GM12864 (cell line): Measurements from ENCODE around the gene TAAR5.
"Not testable (repeated sequence)": the region's sequence is repeated elsewhere in the genome, so short reads cannot be mapped to it uniquely, and the experiment has no call there.

ENCODE experiments used
- DNase-seq: peaks from one replicate; pipeline ENCODE4 v3.0.0-alpha.2; 2011; ENCODE audit warnings: low read depth
- H3K4me3 ChIP-seq: 2 replicates; pipeline ENCODE4 v1.5.1; 2011; ENCODE audit warnings: mild to moderate bottlenecking, low read depth, low read length, control low read depth
- TF ChIP-seq, protein P1 (sequence below): IDR thresholded peaks from 2 replicates; pipeline ENCODE4 v1.5.1; 2011; ENCODE audit warnings: low read depth, mild to moderate bottlenecking, moderate library complexity, low read length, control low read depth, inconsistent platforms; ENCODE audit errors: missing control alignments

The TAAR5 gene

DNA sequence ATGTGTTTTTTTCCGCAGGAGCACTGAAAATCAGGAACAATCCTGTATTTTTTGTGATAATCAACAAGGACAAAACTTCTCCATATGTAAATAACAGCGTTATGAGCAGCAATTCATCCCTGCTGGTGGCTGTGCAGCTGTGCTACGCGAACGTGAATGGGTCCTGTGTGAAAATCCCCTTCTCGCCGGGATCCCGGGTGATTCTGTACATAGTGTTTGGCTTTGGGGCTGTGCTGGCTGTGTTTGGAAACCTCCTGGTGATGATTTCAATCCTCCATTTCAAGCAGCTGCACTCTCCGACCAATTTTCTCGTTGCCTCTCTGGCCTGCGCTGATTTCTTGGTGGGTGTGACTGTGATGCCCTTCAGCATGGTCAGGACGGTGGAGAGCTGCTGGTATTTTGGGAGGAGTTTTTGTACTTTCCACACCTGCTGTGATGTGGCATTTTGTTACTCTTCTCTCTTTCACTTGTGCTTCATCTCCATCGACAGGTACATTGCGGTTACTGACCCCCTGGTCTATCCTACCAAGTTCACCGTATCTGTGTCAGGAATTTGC is 19.2 kb downstream of the TAAR5 start, which contains the start of gene TAAR6:
TAAR6 (plus strand) TSS at position 102 of the 557 bp plus-strand sequence; CDS start at position 102, 0 bp downstream.
- TF ChIP-seq, protein P1, sequence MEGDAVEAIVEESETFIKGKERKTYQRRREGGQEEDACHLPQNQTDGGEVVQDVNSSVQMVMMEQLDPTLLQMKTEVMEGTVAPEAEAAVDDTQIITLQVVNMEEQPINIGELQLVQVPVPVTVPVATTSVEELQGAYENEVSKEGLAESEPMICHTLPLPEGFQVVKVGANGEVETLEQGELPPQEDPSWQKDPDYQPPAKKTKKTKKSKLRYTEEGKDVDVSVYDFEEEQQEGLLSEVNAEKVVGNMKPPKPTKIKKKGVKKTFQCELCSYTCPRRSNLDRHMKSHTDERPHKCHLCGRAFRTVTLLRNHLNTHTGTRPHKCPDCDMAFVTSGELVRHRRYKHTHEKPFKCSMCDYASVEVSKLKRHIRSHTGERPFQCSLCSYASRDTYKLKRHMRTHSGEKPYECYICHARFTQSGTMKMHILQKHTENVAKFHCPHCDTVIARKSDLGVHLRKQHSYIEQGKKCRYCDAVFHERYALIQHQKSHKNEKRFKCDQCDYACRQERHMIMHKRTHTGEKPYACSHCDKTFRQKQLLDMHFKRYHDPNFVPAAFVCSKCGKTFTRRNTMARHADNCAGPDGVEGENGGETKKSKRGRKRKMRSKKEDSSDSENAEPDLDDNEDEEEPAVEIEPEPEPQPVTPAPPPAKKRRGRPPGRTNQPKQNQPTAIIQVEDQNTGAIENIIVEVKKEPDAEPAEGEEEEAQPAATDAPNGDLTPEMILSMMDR = no peak
- no peak within 1 kb of the TSS for H3K4me3 ChIP-seq
- DNase-seq = no peak

DNA sequence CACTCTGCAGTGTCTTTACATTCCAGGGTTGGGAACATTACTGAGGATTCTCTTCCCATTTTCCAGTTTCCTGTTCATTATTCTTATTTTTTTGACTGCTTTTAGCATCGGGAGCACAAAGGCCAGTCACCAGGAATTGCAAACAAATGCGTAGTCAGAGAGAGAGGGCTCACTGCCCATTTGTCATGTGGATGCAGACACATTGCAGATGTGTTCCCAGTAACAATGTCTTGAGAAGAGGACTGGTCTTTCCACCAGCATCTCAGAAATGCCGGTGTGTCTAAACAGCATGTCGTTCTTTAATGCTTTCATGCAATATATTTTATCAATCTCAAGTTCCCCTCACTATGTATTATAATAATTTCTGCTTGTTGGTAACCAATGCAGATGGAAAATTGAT is 20.4 kb downstream of the TAAR5 start:
- DNase-seq = no peak
- H3K4me3 ChIP-seq = no peak overlapping the region
- TF ChIP-seq, protein P1 = no peak

GRCh38 chr6:132568611-132569010 is 20.9 kb downstream of the TAAR5 start:
- H3K4me3 ChIP-seq = no peak overlapping the region
- no peak for DNase-seq
- TF ChIP-seq, protein P1 = no peak

DNA sequence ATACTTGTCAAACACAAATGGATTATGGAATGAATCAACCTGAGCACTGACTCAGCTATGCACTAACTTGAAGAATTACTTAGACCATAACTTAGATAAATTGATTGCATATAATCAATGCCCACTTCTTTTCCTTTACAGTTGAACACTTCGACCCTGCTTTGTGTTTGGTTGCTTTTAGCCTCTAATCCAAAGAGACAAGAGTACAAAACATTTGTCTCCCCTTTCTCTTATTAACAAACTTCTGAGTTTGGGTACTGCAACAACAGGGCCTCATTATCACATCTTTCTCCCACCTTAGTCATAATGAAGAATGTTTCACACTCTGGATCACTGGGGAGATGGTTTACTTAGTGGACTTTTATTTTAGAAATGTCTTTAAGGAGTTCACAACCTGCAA is 22.0 kb downstream of the TAAR5 start:
- TF ChIP-seq, protein P1 = no peak
- no peak for DNase-seq
- H3K4me3 ChIP-seq = no peak overlapping the region

GRCh38 chr6:132566404-132566803 is 23.1 kb downstream of the TAAR5 start:
- H3K4me3 ChIP-seq = no peak overlapping the region
- TF ChIP-seq, protein P1 = no peak
- DNase-seq = no peak

DNA sequence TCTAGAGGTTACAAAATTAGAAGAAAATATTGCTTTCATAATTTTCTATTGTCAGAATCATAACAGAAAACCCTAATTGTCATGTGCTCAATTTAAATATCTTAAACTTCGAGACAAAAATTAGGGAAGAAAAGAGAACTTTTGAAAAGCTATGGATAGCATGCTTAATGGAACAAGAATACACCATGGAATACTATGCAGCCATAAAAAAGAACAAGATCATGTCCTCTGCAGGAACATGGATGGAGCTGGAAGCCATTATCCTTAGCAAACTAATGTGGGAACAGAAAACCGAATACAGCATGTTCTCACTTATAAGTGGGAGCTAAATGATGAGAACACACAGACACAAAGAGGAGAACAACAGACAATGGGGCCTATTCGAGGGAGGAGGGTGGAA is 29.5 kb downstream of the TAAR5 start:
- H3K4me3 ChIP-seq, DNase-seq: not testable (repeated sequence)

DNA sequence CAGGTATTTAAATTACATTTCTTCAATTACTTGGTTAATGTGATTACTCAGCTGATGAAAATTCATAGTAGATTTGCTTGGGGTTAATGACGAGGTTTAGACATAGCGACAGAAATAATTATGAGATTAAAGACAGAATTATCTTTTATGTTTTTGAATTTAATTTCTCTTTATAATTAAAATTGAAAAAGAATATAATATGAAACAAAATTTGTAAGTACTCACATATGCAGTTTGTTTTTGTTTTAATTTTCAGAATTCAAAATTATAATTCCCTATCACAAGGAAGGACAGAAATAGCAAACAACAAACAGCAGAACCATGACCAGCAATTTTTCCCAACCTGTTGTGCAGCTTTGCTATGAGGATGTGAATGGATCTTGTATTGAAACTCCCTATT is 37.2 kb downstream of the TAAR5 start, which contains the start of gene TAAR8:
TAAR8 (plus strand) TSS at position 301 of the 400 bp plus-strand sequence; CDS start at position 322, 21 bp downstream.
- no peak within 1 kb of the TSS for H3K4me3 ChIP-seq
- TF ChIP-seq, protein P1 = no peak
- no peak for DNase-seq
